Peyer's patch (tissue), 4 donors: Measurements from ENCODE around the gene CMYA5.

ENCODE experiments used
- POLR2A ChIP-seq, 2 donors: fragments of 450-650 bp; IDR thresholded peaks; one replicate each; pipeline ENCODE4 v1.5.1; 2017; ENCODE audit warnings: antibody characterized with exemption in 2 of 2, mild to moderate bottlenecking in 2 of 2, moderate library complexity in 2 of 2
- TF ChIP-seq, protein P1 (sequence below), 6 experiments: fragments of 450-650 bp in 4 of 6; fragments of 200-600 bp in 2 of 6; sonication (generic) in 1 of 6; IDR thresholded peaks; one replicate each; pipeline ENCODE4 v1.5.1; 2017 to 2019; ENCODE audit warnings: antibody characterized with exemption in 6 of 6, mild to moderate bottlenecking in 3 of 6, moderate library complexity in 1 of 6

DNA sequence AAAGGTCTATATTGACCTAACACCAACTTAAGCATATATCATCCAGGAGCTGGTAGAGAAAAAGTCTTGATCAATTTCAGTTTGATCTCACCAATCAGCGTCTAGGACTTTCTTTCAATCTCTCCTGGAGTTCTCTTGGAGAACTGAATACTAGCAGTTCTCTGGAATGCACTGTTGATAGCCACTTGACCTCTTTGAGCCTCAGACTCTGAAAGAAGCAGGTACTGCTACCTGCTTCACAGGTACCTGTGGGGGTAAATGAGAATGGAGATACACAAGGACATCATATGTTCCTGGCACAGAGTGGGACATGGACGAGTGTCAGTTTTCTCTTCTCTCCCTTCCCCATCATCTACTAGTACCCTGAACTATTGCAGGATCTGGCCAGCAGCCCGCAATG is 16.0 kb downstream of the CMYA5 start:
- TF ChIP-seq, protein P1, sequence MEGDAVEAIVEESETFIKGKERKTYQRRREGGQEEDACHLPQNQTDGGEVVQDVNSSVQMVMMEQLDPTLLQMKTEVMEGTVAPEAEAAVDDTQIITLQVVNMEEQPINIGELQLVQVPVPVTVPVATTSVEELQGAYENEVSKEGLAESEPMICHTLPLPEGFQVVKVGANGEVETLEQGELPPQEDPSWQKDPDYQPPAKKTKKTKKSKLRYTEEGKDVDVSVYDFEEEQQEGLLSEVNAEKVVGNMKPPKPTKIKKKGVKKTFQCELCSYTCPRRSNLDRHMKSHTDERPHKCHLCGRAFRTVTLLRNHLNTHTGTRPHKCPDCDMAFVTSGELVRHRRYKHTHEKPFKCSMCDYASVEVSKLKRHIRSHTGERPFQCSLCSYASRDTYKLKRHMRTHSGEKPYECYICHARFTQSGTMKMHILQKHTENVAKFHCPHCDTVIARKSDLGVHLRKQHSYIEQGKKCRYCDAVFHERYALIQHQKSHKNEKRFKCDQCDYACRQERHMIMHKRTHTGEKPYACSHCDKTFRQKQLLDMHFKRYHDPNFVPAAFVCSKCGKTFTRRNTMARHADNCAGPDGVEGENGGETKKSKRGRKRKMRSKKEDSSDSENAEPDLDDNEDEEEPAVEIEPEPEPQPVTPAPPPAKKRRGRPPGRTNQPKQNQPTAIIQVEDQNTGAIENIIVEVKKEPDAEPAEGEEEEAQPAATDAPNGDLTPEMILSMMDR (IDR thresholded peaks at IDR 0.05) = no peak
- TF ChIP-seq POLR2A (IDR thresholded peaks at IDR 0.05) = no peak
